HL-60 (cell line): ENCODE data around the gene CTXN3.

Experiments used
- CTCF ChIP-seq: IDR thresholded peaks from one replicate; pipeline ENCODE4 v1.5.1; 2011; ENCODE audit warnings: low read length, control low read depth, inconsistent platforms; ENCODE audit not compliant: insufficient read depth
- GABPA ChIP-seq: IDR thresholded peaks from 2 replicates; pipeline ENCODE4 v1.6.1; 2012; ENCODE audit warnings: low read depth
- REST ChIP-seq: IDR thresholded peaks from 2 replicates; pipeline ENCODE4 v1.6.1; 2012; ENCODE audit warnings: low read depth; ENCODE audit not compliant: insufficient replicate concordance

- TF ChIP-seq CTCF, result no peak
- no peak for TF ChIP-seq GABPA
- no peak for TF ChIP-seq REST
These were observed 4.2 kb downstream of the CTXN3 start for GRCh38 chr5:127652952-127653611.
